GM12865 (cell line): Measurements from ENCODE around the gene ZCCHC24.
A peak's percentile ranks its signal among the peaks of the same experiment; 100 is the strongest.

Experiments
- DNase-seq: peaks from one replicate; pipeline ENCODE4 v3.0.0; 2010; ENCODE audit warnings: low read depth
- H3K4me3 ChIP-seq: 2 replicates; pipeline ENCODE4 v1.5.1; 2011; ENCODE audit warnings: mild to moderate bottlenecking, low read depth, low read length, control low read depth
- TF ChIP-seq, protein P1 (sequence below): IDR thresholded peaks from 2 replicates; pipeline ENCODE4 v1.5.1; 2011; ENCODE audit warnings: low read length, control low read depth, low read depth, inconsistent platforms; ENCODE audit not compliant: insufficient read depth; ENCODE audit errors: missing control alignments

Gene ZCCHC24

DNA sequence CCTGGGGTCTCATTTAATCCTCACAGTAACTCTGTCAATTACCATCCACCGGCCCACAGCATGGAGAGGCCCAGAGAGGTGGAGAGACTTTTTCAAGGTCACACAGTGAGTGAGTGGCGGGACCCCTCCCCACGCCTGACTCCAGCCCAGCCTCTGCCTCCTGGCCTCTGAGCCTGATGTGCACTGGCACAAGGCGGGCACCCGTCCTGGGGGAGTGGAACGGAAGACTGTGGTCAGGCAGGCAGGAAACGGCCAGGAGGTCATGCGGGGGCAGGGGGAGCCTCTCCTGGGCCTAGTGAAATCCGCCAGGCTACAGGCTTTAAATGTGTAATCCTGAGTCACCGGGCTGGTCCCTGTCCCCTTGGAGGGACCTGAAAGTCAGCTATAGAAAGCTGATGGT is 32.2 kb downstream of the ZCCHC24 start:
- H3K4me3 ChIP-seq = no peak overlapping the region
- TF ChIP-seq, protein P1, sequence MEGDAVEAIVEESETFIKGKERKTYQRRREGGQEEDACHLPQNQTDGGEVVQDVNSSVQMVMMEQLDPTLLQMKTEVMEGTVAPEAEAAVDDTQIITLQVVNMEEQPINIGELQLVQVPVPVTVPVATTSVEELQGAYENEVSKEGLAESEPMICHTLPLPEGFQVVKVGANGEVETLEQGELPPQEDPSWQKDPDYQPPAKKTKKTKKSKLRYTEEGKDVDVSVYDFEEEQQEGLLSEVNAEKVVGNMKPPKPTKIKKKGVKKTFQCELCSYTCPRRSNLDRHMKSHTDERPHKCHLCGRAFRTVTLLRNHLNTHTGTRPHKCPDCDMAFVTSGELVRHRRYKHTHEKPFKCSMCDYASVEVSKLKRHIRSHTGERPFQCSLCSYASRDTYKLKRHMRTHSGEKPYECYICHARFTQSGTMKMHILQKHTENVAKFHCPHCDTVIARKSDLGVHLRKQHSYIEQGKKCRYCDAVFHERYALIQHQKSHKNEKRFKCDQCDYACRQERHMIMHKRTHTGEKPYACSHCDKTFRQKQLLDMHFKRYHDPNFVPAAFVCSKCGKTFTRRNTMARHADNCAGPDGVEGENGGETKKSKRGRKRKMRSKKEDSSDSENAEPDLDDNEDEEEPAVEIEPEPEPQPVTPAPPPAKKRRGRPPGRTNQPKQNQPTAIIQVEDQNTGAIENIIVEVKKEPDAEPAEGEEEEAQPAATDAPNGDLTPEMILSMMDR = no peak
- peak; percentile 48 for DNase-seq

DNA sequence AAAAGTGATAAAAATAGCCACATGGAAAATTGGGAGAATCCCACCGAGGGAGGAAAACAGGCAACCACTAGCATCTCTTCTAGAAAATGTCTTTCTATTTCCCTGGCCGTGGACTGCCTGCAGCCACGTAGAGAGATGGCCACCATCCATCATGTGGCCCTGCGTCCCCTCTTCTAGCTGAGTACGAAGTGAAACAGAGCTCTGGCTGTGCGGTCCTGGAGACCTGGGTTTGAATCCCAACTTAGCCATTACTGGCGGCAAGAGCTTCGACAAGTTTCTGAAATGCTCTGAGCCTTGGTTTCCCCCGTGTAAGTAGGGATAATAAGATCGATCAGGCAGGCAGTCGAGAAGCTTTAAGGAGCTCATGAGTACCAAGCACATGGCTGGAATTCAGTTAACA is 32.9 kb downstream of the ZCCHC24 start:
- DNase-seq = no peak
- no peak overlapping the region for H3K4me3 ChIP-seq
- TF ChIP-seq, protein P1 = no peak

DNA sequence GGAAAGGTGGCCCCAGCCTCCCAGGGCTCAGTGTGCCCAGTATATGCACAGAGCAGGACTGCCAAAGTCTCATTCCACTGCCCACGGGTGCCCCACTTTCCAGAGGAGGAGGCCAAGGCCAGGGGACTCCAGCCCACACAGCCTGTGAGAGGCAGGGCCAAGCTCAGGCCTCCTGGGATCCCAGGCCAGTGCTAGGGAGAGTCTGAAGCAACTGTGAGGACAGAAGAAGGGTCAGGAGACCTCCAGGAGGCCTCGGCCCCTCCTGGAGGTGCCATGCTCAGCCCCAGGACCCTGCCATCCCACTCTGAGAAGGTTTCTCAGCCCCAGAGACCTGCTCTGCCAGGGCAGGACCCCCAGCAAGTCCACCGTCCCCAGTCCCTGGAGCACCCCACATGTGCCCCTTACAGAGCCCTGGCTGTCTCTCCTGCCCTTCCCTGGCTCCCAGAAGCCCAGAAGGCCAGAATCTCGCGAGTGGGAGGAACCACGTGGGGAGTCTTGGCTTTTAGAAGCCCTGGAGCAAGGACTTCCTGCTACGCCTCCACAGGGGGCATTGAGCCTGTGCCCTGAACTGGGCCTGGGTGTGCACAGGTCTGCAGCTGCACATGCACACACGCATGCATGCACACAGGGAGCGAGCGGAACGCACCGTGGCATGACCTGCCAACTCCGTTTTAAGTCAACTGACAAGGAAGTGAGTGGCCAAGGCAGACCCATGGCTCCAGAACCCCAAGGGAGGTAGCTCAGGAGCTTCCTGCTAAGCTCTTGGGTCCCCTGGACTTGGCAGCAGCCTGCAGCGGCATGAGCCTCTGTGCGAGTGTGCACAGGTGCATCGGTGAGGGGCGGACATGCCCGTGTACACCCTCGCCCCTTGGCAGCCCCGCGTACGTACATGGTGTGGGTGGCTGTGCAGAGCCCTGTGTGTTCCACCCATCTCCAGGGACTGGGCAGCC is 33.6 kb downstream of the ZCCHC24 start:
- H3K4me3 ChIP-seq = no peak overlapping the region
- TF ChIP-seq, protein P1 = no peak
- DNase-seq = no peak

DNA sequence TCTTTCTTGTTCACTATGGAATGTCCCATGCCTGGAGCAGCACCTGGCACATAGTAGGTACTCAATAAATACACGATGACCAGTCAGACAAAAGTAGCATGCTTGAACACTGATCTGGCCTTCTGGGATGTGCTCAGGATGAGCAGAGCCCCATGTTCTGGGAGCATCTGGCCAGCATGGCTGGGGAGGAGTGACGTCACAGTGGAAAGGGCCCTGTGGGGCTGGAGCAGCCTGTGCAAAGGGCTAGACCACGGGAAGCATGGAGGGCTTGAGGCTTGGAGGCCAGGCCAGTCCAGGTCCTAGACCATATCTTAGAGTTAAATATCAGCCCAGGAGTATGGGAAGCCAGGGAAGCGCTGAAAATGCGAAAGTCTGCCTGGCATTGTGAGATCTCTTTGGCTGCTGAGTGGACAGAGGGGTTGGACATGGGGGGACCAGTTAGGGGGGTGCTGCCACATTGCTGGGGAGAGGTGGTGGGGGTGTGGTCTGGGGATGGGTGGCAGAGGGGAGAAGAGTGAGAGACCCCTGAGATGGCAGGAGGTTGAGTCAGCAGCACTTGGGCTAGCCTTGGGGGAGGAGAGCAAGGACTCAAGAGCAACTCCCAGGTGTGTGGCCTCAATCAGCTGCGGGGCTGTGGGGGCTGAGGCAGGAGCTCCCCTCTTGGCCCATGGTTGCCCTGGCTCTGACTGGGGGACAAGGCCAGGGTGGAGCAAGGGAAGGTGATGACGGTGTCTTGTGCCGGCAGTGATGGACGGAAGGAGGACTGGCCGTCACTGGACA is 34.9 kb downstream of the ZCCHC24 start:
- TF ChIP-seq, protein P1 = no peak
- H3K4me3 ChIP-seq = no peak overlapping the region
- DNase-seq = no peak

DNA sequence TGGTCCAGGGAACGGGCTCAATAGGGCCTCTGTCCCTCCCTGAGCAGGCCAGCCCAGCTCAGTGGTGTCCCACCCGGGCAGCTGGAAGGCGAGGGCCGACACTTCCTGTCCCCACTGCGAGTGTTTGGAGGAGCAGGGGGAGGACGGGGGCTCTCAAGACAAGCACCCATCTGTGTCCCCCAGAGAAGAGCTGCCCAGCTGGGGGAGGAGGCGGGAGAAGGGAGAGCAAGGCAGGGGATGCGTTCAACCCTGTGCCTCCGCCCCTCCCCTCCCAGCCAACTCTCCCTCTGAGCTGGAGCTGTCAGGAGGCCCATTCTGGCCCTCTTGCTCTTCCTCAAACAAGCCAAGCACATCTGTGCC is 35.7 kb downstream of the ZCCHC24 start:
- TF ChIP-seq, protein P1 = no peak
- no peak for DNase-seq

DNA sequence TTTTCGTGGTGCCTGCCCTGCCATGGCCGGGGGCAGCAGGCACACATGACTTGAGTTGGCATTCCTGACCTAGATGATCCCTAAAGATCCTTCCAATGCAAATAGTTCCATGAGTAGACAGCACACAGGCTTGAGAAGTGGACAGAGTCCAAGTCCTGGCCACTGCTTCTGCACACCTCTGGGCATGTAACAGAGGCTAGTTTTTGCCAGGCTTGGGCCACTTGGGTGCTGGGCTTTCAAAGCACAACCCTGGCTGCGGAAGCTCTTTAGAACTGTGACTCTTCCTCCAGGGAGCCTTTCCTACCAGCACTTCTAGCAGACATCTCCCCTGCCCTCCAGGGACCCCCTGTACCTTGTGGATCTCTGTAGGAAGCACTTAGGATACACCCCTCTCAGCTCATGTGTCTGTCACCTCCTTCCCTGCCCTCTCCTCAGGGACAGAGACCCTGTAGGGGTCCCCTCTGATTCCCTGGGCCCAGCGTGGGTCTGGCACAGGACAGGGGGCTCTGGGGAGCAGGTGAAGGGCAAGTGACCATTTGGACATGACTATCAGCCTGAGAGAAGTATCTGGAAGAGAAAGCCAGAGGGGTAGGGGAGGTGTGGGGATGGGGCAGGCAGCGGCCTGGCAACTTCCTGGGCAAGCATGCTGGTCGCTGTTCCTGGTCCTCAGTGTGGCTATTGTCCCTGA is 36.2 kb downstream of the ZCCHC24 start:
- TF ChIP-seq, protein P1 = no peak
- no peak for DNase-seq

More for the DNA sequence above, 35.7 kb downstream of the ZCCHC24 start:
- no peak overlapping the region for H3K4me3 ChIP-seq

More for the DNA sequence above, 36.2 kb downstream of the ZCCHC24 start:
- H3K4me3 ChIP-seq = no peak overlapping the region
